Upper lobe of right lung (tissue), 1 donor: ENCODE data around the gene MAPK7. TPM values are rescaled to one million over a fixed set of nuclear protein-coding genes. Genes with fewer than 3 reads are reported as not detected.

ENCODE experiments used
- ATAC-seq: fragments of 200-7000 bp; cut with Tn5 transposase; one replicate; pipeline ENCODE4 v1.9.1; 2020; ENCODE audit warnings: mild to moderate bottlenecking, moderate library complexity
- DNase-seq: peaks from one replicate; pipeline ENCODE4 v3.0.0-alpha.2; 2020
- H3K27ac ChIP-seq: fragments of 200-600 bp; one replicate; pipeline ENCODE4 v1.8.0; 2022
- H3K27me3 ChIP-seq: fragments of 200-600 bp; one replicate; pipeline ENCODE4 v1.8.0; 2022; ENCODE audit warnings: mild to moderate bottlenecking
- H3K36me3 ChIP-seq: fragments of 200-600 bp; one replicate; pipeline ENCODE4 v1.8.0; 2022
- H3K4me1 ChIP-seq: fragments of 200-600 bp; one replicate; pipeline ENCODE4 v1.8.0; 2022
- H3K4me3 ChIP-seq: fragments of 200-600 bp; one replicate; pipeline ENCODE4 v1.8.0; 2022; ENCODE audit warnings: mild to moderate bottlenecking
- H3K9me3 ChIP-seq: fragments of 200-600 bp; one replicate; pipeline ENCODE4 v1.8.0; 2022
- CTCF ChIP-seq: fragments of 200-600 bp; IDR thresholded peaks from one replicate; pipeline ENCODE4 v1.8.0; 2022; ENCODE audit warnings: antibody characterized with exemption
- intact Hi-C: fragments of 100-400 bp; cut with DNase I; formaldehyde crosslinking; loops from one replicate; pipeline ENCODE4 v1.11.0; 2022
- total RNA-seq: library from RNA; stranded (reverse); fragmentation: NEBNext Ultra II Directional; extraction: Animal tissue kit (Norgen Biotek cat#: 25700); gene quantifications from one replicate; pipeline ENCODE4 v1.2.1, GENCODE V29; 2021
- donor health status: DM: no; HTN: yes; CAD: no; lungs with severe emphysema.

The MAPK7 gene
- total RNA-seq, 1 donor from 2014 or later, result 25.7 TPM

DNA sequence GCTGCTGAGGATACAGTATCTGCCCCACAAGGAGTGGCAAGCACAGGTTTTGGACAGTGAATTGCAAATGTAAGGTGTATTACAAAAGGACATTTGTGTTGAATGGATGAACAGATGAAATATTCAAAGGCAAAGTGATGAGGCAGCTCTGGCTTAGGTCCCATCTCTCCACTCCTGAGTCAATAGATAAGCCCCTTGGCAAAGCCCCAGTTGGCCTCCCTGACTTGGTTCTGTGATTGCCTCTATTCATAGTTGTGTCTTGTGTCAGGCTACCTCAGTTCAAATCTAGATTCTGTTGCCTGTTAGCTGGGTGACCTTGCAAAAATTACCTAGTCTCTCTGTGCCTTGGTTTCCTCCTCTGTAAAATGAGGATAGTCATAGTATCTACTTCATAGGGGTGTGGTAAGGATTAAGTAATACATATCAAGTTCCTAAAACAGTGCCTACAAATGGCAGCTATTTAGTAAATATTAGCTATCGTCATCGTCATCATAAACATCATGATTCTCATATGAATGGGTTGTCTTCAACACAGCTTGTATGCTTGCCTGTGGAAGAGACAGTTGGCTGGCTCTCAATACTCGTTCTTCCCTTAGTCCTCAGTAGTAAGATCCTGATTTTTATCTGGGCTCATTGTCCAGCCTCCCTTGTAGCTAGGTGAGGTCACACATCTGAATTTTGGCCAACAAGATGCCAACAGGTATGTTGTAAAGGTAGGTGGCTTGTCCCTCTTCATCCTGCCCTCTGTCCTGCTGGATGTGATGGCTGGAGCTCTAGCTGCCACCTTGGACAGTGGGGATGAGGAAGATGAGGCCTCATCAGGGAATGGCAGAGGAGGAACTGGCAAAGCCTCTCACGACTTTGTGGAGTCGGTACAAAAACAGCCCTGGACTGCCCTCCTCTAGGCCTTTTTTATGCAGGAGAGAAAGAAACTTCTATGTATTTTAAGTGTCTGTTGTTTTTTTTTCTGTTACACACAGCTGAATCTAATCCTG lies 10.8 kb downstream of the MAPK7 start:
- Histone ChIP-seq H3K27ac (peak overlapping the region; percentile 89), H3K4me3 (no peak overlapping the region), H3K4me1 (peaks cover 35% of the 10 kb centered on the region), H3K36me3 (peaks cover 9% of the 10 kb centered on the region), H3K9me3 (no peaks in the 10 kb centered on the region), H3K27me3 (no peaks in the 10 kb centered on the region)
- TF ChIP-seq CTCF, result no peak
- DNase-seq, result no peak
- intact Hi-C loops, result no loop called here
- no peak for ATAC-seq

- ATAC-seq (no peak), DNase-seq (no peak)
- no peaks in the 10 kb centered on the region for H3K36me3 ChIP-seq
- no peaks in the 10 kb centered on the region for H3K27me3 ChIP-seq
- no peak for TF ChIP-seq CTCF
- H3K9me3 ChIP-seq, result no peaks in the 10 kb centered on the region
- intact Hi-C loops, result no loop called here
- peaks cover 25% of the 10 kb centered on the region for H3K4me1 ChIP-seq
- H3K27ac ChIP-seq, result peak overlapping the region; percentile 17
- H3K4me3 ChIP-seq, result no peak overlapping the region
Measured at GRCh38 chr17:19390951-19391350, 12.7 kb downstream of the MAPK7 start.

GRCh38 chr17:19391432-19391831 lies 13.1 kb downstream of the MAPK7 start:
- Histone ChIP-seq H3K27ac (peak overlapping the region; percentile 17), H3K27me3 (no peaks in the 10 kb centered on the region)
- no peak for DNase-seq

GRCh38 chr17:19392303-19392702 lies 14.0 kb downstream of the MAPK7 start:
- TF ChIP-seq CTCF, result no peak
- no peak for ATAC-seq
- Histone ChIP-seq H3K27me3 (no peaks in the 10 kb centered on the region), H3K36me3 (no peaks in the 10 kb centered on the region), H3K4me3 (no peak overlapping the region), H3K4me1 (peaks cover 20% of the 10 kb centered on the region), H3K9me3 (no peaks in the 10 kb centered on the region), H3K27ac (no peak overlapping the region)
- intact Hi-C loops, result no loop called here
- no peak for DNase-seq

More at GRCh38 chr17:19391432-19391831, 13.1 kb downstream of the MAPK7 start:
- ATAC-seq, result no peak
- peaks cover 21% of the 10 kb centered on the region for H3K4me1 ChIP-seq
- intact Hi-C loops, result no loop called here
- no peaks in the 10 kb centered on the region for H3K9me3 ChIP-seq
- no peak for TF ChIP-seq CTCF
- no peaks in the 10 kb centered on the region for H3K36me3 ChIP-seq
- H3K4me3 ChIP-seq, result no peak overlapping the region

DNA sequence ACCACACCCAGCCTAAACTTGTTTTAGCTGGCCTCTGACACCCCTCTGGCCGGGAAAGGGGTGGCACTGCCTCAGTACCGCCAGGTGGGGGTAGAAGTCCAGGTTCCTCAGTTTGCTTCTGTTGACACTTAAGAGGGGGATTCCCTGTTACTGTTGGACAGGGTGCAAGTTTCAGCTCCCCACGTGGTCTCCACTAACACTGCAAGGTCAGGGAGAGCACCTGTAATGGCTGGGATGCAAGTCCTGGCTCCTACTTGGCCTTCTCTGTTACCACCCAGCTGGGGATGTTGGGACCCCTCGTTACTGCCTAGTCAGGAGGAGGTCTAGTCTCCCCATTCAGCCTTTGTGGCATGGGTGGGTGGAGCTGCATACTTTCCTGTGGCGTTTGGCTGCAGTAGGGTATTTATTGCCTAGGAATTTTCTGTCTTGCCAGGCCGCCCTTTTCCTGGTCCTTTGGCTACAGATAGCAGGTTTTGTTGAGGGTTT lies 19.3 kb downstream of the MAPK7 start:
- Histone ChIP-seq H3K4me1 (peaks cover 29% of the 10 kb centered on the region), H3K27me3 (no peaks in the 10 kb centered on the region), H3K4me3 (no peak overlapping the region), H3K27ac (peak overlapping the region; percentile 78), H3K9me3 (no peaks in the 10 kb centered on the region), H3K36me3 (no peaks in the 10 kb centered on the region)
- ATAC-seq, result no peak
- DNase-seq, result no peak
- TF ChIP-seq CTCF, result no peak
- intact Hi-C loops, result no loop called here
